DMS153 (cell line): ENCODE results near the gene GIPC2.
"Not testable (repeated sequence)": the region's sequence is repeated elsewhere in the genome, so short reads cannot be mapped to it uniquely, and the experiment has no call there.

Source experiments
- DNase-seq: peaks from one replicate; lab custom pipeline; 2025; lab: John Stamatoyannopoulos, UW

The GIPC2 gene

GRCh38 chr1:78038071-78038470, 7.7 kb upstream of the GIPC2 start:
- no peak for DNase-seq

GRCh38 chr1:78038491-78038939, 7.3 kb upstream of the GIPC2 start:
- peak; percentile 77 for DNase-seq

GRCh38 chr1:78040484-78041089, 5.2 kb upstream of the GIPC2 start:
- DNase-seq = no peak

GRCh38 chr1:78043436-78043835, 2.3 kb upstream of the GIPC2 start:
- DNase-seq = no peak

GRCh38 chr1:78044796-78045562, 787 bp upstream of the GIPC2 start:
- DNase-seq = no peak

- DNase-seq = no peak
Measured at GRCh38 chr1:78045563-78045925, 222 bp upstream of the GIPC2 start.

- DNase-seq = no peak
Measured at GRCh38 chr1:78047106-78047505, 1.3 kb downstream of the GIPC2 start.

GRCh38 chr1:78047631-78048030, 1.9 kb downstream of the GIPC2 start:
- DNase-seq = no peak

- DNase-seq = no peak
Measured at GRCh38 chr1:78048446-78048845, 2.7 kb downstream of the GIPC2 start.

- no peak for DNase-seq
Measured at GRCh38 chr1:78049396-78049795, 3.6 kb downstream of the GIPC2 start.

- no peak for DNase-seq
Measured at GRCh38 chr1:78051005-78051404, 5.2 kb downstream of the GIPC2 start.

GRCh38 chr1:78052685-78053405, 7.1 kb downstream of the GIPC2 start:
- no peak for DNase-seq

- no peak for DNase-seq
Measured at GRCh38 chr1:78053498-78053897, 7.7 kb downstream of the GIPC2 start.

- DNase-seq = no peak
Measured at GRCh38 chr1:78054559-78054958, 8.8 kb downstream of the GIPC2 start.

- DNase-seq = no peak
Measured at GRCh38 chr1:78054972-78055371, 9.2 kb downstream of the GIPC2 start.

- no peak for DNase-seq
Measured at GRCh38 chr1:78055565-78056132, 9.9 kb downstream of the GIPC2 start.

- DNase-seq = no peak
Measured at GRCh38 chr1:78058670-78059069, 12.9 kb downstream of the GIPC2 start.

- no peak for DNase-seq
Measured at GRCh38 chr1:78060857-78061563, 15.2 kb downstream of the GIPC2 start.

- DNase-seq = no peak
Measured at GRCh38 chr1:78061825-78062523, 16.2 kb downstream of the GIPC2 start.

- not testable (repeated sequence) for DNase-seq
Measured at GRCh38 chr1:78064886-78065285, 19.1 kb downstream of the GIPC2 start.

GRCh38 chr1:78068681-78069283, 23.0 kb downstream of the GIPC2 start:
- no peak for DNase-seq
